NCI-H526 treated with DMSO at 0.1 percent for 48 hours (cell line): ENCODE data around the gene DYNLT4.
A peak's percentile ranks its signal among the peaks of the same experiment; 100 is the strongest.
"Not testable (repeated sequence)": the region's sequence is repeated elsewhere in the genome, so short reads cannot be mapped to it uniquely, and the experiment has no call there.

Source experiments
- DNase-seq: peaks from one replicate; lab custom pipeline; 2025; lab: John Stamatoyannopoulos, UW

The DYNLT4 gene

GRCh38 chr1:44806704-44807363 lies at the start of gene DYNLT4:
Gene DYNLT4, minus strand, starts transcription at chr1:44807351. Its CDS starts 683 bp downstream, at chr1:44806668.
- no peak for DNase-seq

- no peak for DNase-seq
Measured at GRCh38 chr1:44855742-44856141, 48.6 kb upstream of the DYNLT4 start.

GRCh38 chr1:44854970-44855369 lies 47.8 kb upstream of the DYNLT4 start:
- no peak for DNase-seq

GRCh38 chr1:44853201-44853600 lies 46.0 kb upstream of the DYNLT4 start:
- DNase-seq = no peak

GRCh38 chr1:44851308-44851707 lies 44.2 kb upstream of the DYNLT4 start:
- no peak for DNase-seq

GRCh38 chr1:44849575-44850132 lies 42.5 kb upstream of the DYNLT4 start:
- no peak for DNase-seq

GRCh38 chr1:44848456-44849181 lies 41.5 kb upstream of the DYNLT4 start:
- no peak for DNase-seq

GRCh38 chr1:44847845-44848244 lies 40.7 kb upstream of the DYNLT4 start:
- DNase-seq = no peak

- DNase-seq = no peak
Measured at GRCh38 chr1:44846985-44847384, 39.8 kb upstream of the DYNLT4 start.

- DNase-seq = peak; percentile 85
Measured at GRCh38 chr1:44842862-44843655, 35.9 kb upstream of the DYNLT4 start, which contains the start of gene PTCH2. Gene PTCH2, minus strand, starts transcription at chr1:44843253. Its CDS starts 321 bp downstream, at chr1:44842932.

GRCh38 chr1:44842486-44842861 lies 35.3 kb upstream of the DYNLT4 start:
- no peak for DNase-seq

- DNase-seq = no peak
Measured at GRCh38 chr1:44839576-44839975, 32.4 kb upstream of the DYNLT4 start.

- DNase-seq = not testable (repeated sequence)
Measured at GRCh38 chr1:44838294-44838693, 31.1 kb upstream of the DYNLT4 start.

GRCh38 chr1:44835738-44836675 lies 28.9 kb upstream of the DYNLT4 start:
- peak; percentile 79 for DNase-seq

- no peak for DNase-seq
Measured at GRCh38 chr1:44834328-44834727, 27.2 kb upstream of the DYNLT4 start.

GRCh38 chr1:44832056-44832705 lies 25.0 kb upstream of the DYNLT4 start:
- no peak for DNase-seq

- no peak for DNase-seq
Measured at GRCh38 chr1:44831516-44831915, 24.4 kb upstream of the DYNLT4 start.

- no peak for DNase-seq
Measured at GRCh38 chr1:44830900-44831304, 23.8 kb upstream of the DYNLT4 start.

- no peak for DNase-seq
Measured at GRCh38 chr1:44829506-44830384, 22.6 kb upstream of the DYNLT4 start.
